ENCODE data around the gene STPG4.
"Not testable (repeated sequence)": the region's sequence is repeated elsewhere in the genome, so short reads cannot be mapped to it uniquely, and the experiment has no call there.

The STPG4 gene

DNA sequence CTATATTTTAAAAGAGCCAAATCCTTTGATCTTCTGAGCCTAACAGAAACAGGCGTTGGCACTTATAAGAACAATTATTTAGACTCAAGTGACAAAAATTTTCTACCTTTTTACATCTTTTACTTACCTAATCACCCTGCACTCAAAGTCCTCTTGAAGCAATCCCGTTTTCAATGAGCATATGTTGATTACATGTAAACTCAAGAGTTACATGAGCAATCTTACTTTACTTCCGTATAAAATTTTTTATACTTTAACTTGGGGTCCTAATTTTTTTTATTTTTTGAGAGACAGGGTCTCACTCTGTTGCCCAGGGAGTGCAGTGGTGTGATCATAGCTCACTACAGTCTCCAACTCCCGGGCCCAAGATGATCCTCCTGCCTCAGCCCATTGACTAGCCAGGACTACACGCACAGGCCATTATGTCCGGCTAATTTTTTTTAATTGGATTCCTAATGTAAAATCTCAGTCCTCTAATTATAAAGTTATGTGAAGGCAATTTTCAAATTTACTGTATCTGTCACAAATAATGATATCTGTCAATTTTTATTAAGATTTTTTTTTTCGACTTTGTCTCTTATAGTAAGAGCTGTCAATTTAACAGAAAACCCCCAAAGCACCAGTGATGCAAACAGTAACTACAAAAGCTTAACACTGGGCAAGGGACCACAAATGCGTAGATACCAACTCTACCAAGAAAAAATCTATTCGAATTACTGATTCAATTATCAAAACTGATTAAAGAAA lies 19.1 kb upstream of the STPG4 start:
- DNase-seq (ENCODE audit: low read depth, low spot score) = no peak

GRCh38 chr2:47172922-47173695 lies 18.0 kb upstream of the STPG4 start:
- DNase-seq (ENCODE audit: low read depth, low spot score) = no peak

DNA sequence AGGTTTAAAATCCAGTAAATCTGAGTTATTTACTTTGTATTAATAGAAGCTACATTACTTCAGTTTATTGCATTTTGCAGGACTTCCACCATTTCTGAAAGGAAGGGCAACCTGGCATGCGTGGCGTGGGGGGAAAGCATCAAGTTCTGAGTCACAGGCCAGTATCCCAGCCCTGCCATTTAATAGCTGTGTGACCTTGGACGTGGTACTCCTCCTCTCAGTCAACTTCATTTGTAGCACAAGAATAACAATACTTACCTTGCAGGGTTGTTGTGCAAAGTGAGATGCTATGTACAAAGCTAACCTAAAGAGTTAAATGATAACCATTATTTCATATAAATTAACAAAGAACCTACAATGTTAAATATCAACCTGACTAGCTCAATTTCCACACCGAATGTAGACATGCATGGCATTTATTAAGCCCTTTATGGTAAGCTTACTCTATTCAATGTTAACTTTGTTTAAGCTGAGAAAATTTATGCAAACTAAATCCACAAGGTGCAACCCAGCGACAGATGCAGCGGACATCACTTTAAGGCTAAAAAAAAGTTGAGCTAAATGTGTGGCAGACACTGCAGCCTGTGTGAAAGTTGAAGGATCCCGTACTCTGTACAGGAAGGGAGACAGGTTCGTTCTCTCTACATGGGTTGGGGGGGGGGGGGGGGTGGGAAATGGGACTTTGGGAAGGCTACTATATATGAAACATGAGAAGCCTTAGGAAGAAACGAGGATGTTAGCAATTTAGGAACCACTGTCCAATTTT lies 17.2 kb upstream of the STPG4 start:
- DNase-seq (ENCODE audit: low read depth, low spot score) = no peak

- DNase-seq (ENCODE audit: low read depth, low spot score) = no peak
Observed at GRCh38 chr2:47169784-47170183, 14.7 kb upstream of the STPG4 start.

- DNase-seq (ENCODE audit: low read depth, low spot score) = not testable (repeated sequence)
Observed at GRCh38 chr2:47168895-47169294, 13.8 kb upstream of the STPG4 start.

- no peak for DNase-seq (ENCODE audit: low read depth, low spot score)
Observed at GRCh38 chr2:47167149-47167548, 12.0 kb upstream of the STPG4 start.

DNA sequence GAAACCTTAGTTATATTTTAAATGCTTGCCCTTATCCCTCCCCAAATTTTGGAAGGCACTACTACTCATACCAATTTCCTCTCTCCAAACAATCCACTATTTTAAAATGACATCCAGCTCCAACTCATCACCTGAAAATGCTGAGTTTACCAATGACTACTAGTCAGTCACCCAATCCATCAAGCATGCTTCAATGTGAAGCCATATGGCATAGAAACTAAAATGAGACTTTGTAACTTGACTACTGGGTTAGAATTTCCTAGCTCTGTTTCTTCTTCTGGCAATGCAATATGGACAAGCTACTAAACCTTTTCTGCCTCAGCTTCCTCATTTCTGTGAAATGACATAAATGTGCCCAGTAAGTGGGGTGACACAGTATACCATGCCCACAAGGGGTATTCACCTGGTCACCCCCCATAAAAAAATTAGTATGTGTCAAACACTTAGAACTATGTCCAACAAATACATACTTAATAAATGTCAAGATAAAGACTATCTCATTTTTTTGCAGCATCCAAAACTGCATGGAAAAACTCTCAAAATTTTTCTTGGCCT lies 10.0 kb upstream of the STPG4 start:
- no peak for DNase-seq (ENCODE audit: low read depth, low spot score)

GRCh38 chr2:47162780-47163179 lies 7.7 kb upstream of the STPG4 start:
- DNase-seq (ENCODE audit: low read depth, low spot score) = no peak

GRCh38 chr2:47161475-47161874 lies 6.4 kb upstream of the STPG4 start:
- no peak for DNase-seq (ENCODE audit: low read depth, low spot score)

GRCh38 chr2:47160660-47161059 lies 5.6 kb upstream of the STPG4 start:
- no peak for DNase-seq (ENCODE audit: low read depth, low spot score)

- no peak for DNase-seq (ENCODE audit: low read depth, low spot score)
Observed at GRCh38 chr2:47160211-47160610, 5.1 kb upstream of the STPG4 start.

- no peak for DNase-seq (ENCODE audit: low read depth, low spot score)
Observed at GRCh38 chr2:47159627-47160026, 4.5 kb upstream of the STPG4 start.

DNA sequence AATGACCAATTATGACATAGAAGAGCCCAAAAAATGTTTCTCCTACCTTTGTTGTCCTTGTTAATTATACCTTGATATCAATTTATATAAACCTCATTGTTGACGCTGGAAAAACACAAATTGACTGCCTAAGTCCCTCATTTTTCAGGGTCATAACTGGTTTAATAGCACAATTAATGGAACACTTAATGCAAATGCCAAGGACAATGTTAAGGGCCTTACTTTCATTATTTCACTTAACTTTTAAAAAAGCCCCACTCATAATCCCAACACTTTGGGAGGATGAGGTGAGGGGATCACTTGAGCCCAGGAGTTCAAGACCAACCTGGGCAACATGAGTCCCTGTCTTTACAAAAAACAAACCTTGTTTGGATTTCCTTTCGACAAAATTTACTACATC lies 3.5 kb upstream of the STPG4 start:
- no peak for DNase-seq (ENCODE audit: low read depth, low spot score)

- no peak for DNase-seq (ENCODE audit: low read depth, low spot score)
Observed at GRCh38 chr2:47152803-47153202, 2.3 kb downstream of the STPG4 start.

DNA sequence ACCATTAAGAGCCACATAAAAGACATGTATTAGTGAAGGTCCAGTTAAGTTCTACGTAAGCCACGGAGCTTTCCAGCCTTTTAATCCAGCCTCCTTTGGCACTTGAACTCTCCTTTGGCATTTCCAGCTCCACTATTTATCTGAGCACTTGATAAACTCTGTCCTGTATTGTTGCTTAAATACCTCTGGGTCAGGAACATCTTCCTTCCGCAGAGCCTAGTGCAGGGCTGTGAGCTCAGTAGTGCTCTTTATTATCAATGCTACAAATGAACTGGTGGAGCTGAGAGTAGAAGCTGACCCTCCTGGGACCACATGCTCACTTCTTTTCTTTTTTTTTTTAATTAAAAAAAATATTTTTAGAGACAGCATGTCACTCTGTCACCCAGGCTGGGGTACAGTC lies 4.9 kb downstream of the STPG4 start:
- DNase-seq (ENCODE audit: low read depth, low spot score) = no peak

GRCh38 chr2:47147021-47147420 lies 8.1 kb downstream of the STPG4 start:
- no peak for DNase-seq (ENCODE audit: low read depth, low spot score)

DNA sequence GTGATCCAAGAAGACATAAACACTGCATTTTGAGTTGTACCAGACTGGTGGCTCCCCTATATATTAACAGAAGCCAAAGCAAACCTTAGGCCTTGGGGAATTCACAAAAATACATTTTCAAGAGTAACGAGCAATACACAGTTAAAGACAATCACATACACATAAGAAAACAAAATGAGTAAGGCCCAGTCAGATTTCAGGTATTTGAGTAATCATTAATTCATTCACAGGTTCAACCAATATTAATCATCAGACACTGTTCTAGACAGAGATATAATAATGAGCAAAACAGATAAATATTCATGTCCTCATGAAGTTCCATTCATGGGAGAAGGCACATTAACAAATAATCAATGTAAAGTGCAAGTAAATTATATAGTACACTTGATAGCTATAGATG lies 9.6 kb downstream of the STPG4 start:
- no peak for DNase-seq (ENCODE audit: low read depth, low spot score)

DNA sequence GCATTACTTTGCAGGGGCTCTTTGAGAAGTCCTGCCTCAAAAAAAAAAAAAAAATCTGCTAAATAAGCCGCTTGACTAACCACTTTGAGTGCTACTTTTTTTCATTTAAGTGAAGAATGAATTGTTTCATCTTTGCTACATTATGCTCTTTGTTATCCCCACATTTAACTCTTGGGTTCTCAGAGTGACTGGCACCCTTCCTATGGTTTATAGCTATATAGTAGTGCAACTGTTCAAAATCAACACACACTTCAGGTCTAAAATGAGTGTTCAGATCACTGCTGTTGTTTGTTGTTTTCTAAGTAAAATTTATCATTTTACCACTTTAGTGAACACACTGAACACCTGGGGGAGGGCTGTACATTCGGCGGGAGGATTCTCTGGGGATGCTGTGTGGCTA lies 13.6 kb downstream of the STPG4 start:
- no peak for DNase-seq (ENCODE audit: low read depth, low spot score)

DNA sequence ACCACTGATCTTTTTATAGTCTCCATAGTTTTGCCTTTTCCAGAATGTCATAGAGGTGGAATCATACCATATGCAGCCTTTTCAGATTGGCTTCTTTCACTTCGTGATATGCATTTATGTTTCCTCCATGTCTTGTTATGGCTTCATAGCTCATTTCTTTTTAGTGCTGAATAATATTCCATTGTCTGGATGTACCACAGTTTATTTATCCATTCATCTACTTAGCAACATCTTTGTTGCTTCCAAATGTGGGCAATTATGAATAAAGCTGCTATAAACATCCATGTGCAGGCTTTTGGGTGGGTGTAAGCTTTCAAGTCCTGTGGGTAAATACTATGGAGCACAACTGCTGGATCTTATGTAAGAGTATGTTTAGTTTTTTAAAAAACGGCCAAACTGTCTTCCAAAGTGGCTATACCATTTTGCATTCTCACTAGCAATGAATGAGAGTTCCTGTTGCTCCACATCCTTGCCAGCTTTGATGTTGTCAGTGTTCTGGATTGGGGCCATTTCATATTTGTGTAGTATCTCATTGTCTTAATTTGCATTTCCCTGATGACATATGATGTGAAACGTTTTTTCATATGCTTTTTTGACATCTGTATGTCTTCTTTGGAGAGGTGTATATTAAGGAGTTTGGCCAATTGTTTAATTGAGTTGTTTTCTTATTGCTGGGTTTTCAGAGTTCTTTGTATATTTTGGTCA lies 20.6 kb downstream of the STPG4 start:
- no peak for DNase-seq (ENCODE audit: low read depth, low spot score)

DNA sequence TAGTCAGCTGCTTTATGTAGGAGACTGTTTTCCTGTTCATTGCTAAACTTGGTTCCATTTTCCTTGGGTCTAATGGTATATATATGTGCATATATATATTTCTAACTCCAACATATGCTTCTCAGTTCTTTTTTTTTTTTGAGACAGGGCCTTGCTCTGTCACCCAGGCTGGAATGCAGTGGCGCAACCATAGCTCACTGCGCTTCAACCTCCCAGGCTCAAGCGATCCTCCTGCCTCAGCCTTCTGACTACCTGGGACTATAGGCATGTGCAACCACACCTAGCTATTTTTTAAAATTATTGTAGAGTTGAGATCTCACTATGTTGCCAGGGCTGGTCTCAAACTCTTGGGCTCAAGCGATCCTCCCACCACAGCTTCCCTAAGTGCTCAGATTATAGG lies 22.1 kb downstream of the STPG4 start:
- no peak for DNase-seq (ENCODE audit: low read depth, low spot score)

DNA sequence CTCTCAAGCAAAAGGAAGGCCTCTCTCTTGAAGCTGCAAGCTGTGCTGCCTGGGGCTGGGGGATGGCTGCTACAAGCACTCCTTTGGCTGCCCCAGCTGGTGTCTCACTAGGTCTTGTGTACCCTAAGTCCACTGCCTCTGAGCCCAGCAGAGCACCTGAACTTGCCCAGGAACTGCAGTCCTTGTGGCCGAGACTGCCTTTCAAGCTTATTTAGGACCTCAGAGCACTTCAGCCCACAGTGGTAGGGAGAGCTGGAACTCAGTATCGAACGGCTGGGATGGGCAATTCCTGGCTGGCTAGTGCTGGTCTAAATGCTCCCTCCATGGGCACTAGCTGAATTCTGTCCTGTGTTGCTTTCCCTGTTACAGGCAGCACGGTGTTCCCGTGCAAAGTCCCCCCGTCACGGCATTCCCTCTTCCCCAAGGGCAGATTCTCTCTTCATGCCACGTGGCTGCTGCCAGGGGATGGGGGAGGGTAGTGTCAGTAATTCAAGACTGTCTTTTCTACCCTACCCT lies 25.9 kb downstream of the STPG4 start:
- no peak for DNase-seq (ENCODE audit: low read depth, low spot score)
